HL-60 (cell line): ENCODE data around the gene FARP2.

Experiments
- CTCF ChIP-seq: IDR thresholded peaks from one replicate; pipeline ENCODE4 v1.5.1; 2011; ENCODE audit warnings: low read length, control low read depth, inconsistent platforms; ENCODE audit not compliant: insufficient read depth
- GABPA ChIP-seq: IDR thresholded peaks from 2 replicates; pipeline ENCODE4 v1.6.1; 2012; ENCODE audit warnings: low read depth
- POLR2AphosphoS5 ChIP-seq: IDR thresholded peaks from 2 replicates; pipeline ENCODE4 v1.6.1; 2012; ENCODE audit warnings: low read depth
- SPI1 ChIP-seq: IDR thresholded peaks from 2 replicates; pipeline ENCODE4 v1.6.1; 2012; ENCODE audit warnings: low read depth, mild to moderate bottlenecking, borderline replicate concordance
- TF ChIP-seq, protein P1 (sequence below): IDR thresholded peaks from 2 replicates; pipeline ENCODE4 v1.6.1; 2012; ENCODE audit warnings: low read depth; ENCODE audit not compliant: insufficient replicate concordance

- no peak for TF ChIP-seq CTCF
- TF ChIP-seq POLR2AphosphoS5: no peak
- TF ChIP-seq, protein P1, sequence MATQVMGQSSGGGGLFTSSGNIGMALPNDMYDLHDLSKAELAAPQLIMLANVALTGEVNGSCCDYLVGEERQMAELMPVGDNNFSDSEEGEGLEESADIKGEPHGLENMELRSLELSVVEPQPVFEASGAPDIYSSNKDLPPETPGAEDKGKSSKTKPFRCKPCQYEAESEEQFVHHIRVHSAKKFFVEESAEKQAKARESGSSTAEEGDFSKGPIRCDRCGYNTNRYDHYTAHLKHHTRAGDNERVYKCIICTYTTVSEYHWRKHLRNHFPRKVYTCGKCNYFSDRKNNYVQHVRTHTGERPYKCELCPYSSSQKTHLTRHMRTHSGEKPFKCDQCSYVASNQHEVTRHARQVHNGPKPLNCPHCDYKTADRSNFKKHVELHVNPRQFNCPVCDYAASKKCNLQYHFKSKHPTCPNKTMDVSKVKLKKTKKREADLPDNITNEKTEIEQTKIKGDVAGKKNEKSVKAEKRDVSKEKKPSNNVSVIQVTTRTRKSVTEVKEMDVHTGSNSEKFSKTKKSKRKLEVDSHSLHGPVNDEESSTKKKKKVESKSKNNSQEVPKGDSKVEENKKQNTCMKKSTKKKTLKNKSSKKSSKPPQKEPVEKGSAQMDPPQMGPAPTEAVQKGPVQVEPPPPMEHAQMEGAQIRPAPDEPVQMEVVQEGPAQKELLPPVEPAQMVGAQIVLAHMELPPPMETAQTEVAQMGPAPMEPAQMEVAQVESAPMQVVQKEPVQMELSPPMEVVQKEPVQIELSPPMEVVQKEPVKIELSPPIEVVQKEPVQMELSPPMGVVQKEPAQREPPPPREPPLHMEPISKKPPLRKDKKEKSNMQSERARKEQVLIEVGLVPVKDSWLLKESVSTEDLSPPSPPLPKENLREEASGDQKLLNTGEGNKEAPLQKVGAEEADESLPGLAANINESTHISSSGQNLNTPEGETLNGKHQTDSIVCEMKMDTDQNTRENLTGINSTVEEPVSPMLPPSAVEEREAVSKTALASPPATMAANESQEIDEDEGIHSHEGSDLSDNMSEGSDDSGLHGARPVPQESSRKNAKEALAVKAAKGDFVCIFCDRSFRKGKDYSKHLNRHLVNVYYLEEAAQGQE: no peak
- no peak for TF ChIP-seq GABPA
- TF ChIP-seq SPI1: no peak
Observed at GRCh38 chr2:241492174-241492565, 136.1 kb downstream of the FARP2 start.
